ENCODE data around the gene ENO4.

DNA sequence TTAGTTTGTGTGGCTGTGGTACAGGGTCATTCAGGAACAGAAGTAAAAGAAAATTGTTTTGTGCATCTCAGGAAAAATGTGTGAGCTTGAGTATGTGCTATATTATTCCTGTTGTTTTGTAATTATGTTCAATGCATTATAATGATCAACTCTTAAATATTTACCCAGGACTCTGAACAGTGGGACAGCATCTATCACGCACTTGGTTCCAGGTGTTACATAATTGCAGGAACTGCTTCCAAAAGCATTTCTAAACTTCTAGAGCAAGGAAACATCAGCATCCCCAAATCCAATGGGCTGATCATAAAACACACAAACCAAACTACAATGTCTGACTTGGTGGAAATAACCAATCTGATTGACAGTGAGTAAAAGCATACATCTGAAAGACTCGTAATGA is 26.6 kb downstream of the ENO4 start:
- TF ChIP-seq, protein P1, sequence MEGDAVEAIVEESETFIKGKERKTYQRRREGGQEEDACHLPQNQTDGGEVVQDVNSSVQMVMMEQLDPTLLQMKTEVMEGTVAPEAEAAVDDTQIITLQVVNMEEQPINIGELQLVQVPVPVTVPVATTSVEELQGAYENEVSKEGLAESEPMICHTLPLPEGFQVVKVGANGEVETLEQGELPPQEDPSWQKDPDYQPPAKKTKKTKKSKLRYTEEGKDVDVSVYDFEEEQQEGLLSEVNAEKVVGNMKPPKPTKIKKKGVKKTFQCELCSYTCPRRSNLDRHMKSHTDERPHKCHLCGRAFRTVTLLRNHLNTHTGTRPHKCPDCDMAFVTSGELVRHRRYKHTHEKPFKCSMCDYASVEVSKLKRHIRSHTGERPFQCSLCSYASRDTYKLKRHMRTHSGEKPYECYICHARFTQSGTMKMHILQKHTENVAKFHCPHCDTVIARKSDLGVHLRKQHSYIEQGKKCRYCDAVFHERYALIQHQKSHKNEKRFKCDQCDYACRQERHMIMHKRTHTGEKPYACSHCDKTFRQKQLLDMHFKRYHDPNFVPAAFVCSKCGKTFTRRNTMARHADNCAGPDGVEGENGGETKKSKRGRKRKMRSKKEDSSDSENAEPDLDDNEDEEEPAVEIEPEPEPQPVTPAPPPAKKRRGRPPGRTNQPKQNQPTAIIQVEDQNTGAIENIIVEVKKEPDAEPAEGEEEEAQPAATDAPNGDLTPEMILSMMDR (IDR thresholded peaks at IDR 0.05; ENCODE audit: low read depth, low read length) = no peak
- no peak for TF ChIP-seq POLR2A (IDR thresholded peaks at IDR 0.05; ENCODE audit: extremely low read depth, insufficient read length)
